HG03442 (cell line): ENCODE data around the gene AKAP8L.
"Not testable (repeated sequence)": the region's sequence is repeated elsewhere in the genome, so short reads cannot be mapped to it uniquely, and the experiment has no call there.

Source experiments
- ATAC-seq: cut with Tn5 transposase; IDR thresholded peaks from one replicate; pipeline ENCODE4 v1.9.1; 2021; ENCODE audit warnings: mild to moderate bottlenecking, moderate library complexity; ENCODE audit not compliant: unreplicated experiment

Gene AKAP8L

GRCh38 chr19:15360015-15360414 lies 58.8 kb downstream of the AKAP8L start:
- not testable (repeated sequence) for ATAC-seq

- ATAC-seq, result no peak
Observed at GRCh38 chr19:15358918-15359317, 59.9 kb downstream of the AKAP8L start.

- no peak for ATAC-seq
Observed at GRCh38 chr19:15357906-15358305, 60.9 kb downstream of the AKAP8L start.

- ATAC-seq, result no peak
Observed at GRCh38 chr19:15354566-15355296, 64.1 kb downstream of the AKAP8L start.

GRCh38 chr19:15353908-15354307 lies 64.9 kb downstream of the AKAP8L start:
- ATAC-seq, result no peak

- ATAC-seq, result not testable (repeated sequence)
Observed at GRCh38 chr19:15352535-15352934, 66.3 kb downstream of the AKAP8L start.

GRCh38 chr19:15341328-15341727 lies 77.5 kb downstream of the AKAP8L start:
- not testable (repeated sequence) for ATAC-seq

- no peak for ATAC-seq
Observed at GRCh38 chr19:15340086-15340485, 78.7 kb downstream of the AKAP8L start.

- no peak for ATAC-seq
Observed at GRCh38 chr19:15337202-15337601, 81.6 kb downstream of the AKAP8L start.

- ATAC-seq, result not testable (repeated sequence)
Observed at GRCh38 chr19:15335992-15336391, 82.8 kb downstream of the AKAP8L start.

GRCh38 chr19:15332311-15332996 lies 86.3 kb downstream of the AKAP8L start, which contains the start of gene BRD4:
Gene BRD4 (minus strand): TSS chr19:15332539. CDS start chr19:15273099, 59,440 bp downstream.
- peak; percentile 48 for ATAC-seq

GRCh38 chr19:15331419-15332310 lies 87.1 kb downstream of the AKAP8L start:
- peak; percentile 28 for ATAC-seq

- no peak for ATAC-seq
Observed at GRCh38 chr19:15330801-15331418, 87.9 kb downstream of the AKAP8L start.
